ENCODE measurements around the gene ZNF140.

DNA sequence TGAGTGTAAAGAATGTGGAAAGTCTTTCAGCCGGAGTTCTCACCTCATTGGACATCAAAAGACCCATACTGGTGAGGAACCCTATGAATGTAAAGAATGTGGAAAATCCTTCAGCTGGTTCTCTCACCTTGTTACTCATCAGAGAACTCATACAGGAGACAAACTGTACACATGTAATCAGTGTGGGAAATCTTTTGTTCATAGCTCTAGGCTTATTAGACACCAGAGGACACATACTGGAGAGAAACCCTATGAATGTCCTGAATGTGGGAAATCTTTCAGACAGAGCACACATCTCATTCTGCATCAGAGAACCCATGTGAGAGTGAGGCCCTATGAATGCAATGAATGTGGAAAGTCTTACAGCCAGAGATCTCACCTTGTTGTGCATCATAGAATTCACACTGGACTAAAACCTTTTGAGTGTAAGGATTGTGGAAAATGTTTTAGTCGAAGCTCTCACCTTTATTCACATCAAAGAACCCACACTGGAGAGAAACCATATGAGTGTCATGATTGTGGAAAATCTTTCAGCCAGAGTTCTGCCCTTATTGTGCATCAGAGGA is 75.5 kb downstream of the ZNF140 start:
- TF ChIP-seq, protein P1, sequence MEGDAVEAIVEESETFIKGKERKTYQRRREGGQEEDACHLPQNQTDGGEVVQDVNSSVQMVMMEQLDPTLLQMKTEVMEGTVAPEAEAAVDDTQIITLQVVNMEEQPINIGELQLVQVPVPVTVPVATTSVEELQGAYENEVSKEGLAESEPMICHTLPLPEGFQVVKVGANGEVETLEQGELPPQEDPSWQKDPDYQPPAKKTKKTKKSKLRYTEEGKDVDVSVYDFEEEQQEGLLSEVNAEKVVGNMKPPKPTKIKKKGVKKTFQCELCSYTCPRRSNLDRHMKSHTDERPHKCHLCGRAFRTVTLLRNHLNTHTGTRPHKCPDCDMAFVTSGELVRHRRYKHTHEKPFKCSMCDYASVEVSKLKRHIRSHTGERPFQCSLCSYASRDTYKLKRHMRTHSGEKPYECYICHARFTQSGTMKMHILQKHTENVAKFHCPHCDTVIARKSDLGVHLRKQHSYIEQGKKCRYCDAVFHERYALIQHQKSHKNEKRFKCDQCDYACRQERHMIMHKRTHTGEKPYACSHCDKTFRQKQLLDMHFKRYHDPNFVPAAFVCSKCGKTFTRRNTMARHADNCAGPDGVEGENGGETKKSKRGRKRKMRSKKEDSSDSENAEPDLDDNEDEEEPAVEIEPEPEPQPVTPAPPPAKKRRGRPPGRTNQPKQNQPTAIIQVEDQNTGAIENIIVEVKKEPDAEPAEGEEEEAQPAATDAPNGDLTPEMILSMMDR (IDR thresholded peaks at IDR 0.05; ENCODE audit: extremely low read depth in 1 of 2, insufficient read depth in 1 of 2, low read depth in 1 of 2, low read length in 2 of 2): no peak
- no peak for TF ChIP-seq POLR2AphosphoS5 (IDR thresholded peaks at IDR 0.05; ENCODE audit: insufficient read depth, low read depth, low read length)
- no peak for TF ChIP-seq POLR2A (IDR thresholded peaks at IDR 0.05; ENCODE audit: low read depth, low read length)
- no peak for TF ChIP-seq EZH2 (IDR thresholded peaks at IDR 0.05; ENCODE audit: borderline replicate concordance, low read depth, low read length, severe bottlenecking)
- TF ChIP-seq, protein P2, sequence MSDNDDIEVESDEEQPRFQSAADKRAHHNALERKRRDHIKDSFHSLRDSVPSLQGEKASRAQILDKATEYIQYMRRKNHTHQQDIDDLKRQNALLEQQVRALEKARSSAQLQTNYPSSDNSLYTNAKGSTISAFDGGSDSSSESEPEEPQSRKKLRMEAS (IDR thresholded peaks at IDR 0.05; ENCODE audit: insufficient read depth, insufficient read length): no peak
- no peak for TF ChIP-seq JUN (IDR thresholded peaks at IDR 0.05; ENCODE audit: borderline replicate concordance, insufficient read depth, insufficient read length, low read depth)
- no peak for TF ChIP-seq GATA2 (IDR thresholded peaks at IDR 0.05; ENCODE audit: insufficient read depth, insufficient read length, low read depth, low read length)
- no peak for TF ChIP-seq FOS (IDR thresholded peaks at IDR 0.05; ENCODE audit: borderline replicate concordance, insufficient read depth, low read length)
- TF ChIP-seq MYC (IDR thresholded peaks at IDR 0.05; ENCODE audit: low read depth, low read length): no peak

Measured in endothelial cell of umbilical vein (primary cell).